Stimulated activated effector memory CD8-positive, alpha-beta T cell treated with anti-CD3 and anti-CD28 coated beads, Interleukin-12 subunit alpha, Interleukin-12 subunit beta, amount 100 ng/mL, for 72 hours (primary cell): ENCODE measurements around the gene MX1.
"Not testable (repeated sequence)": the region's sequence is repeated elsewhere in the genome, so short reads cannot be mapped to it uniquely, and the experiment has no call there.

Experiments
- ATAC-seq: fragments of 150-1000 bp; cut with Tn5 transposase; 2 replicates; pipeline ENCODE4 v1.10.0; 2021
- DNase-seq, 2 donors: peaks; one replicate each; pipeline ENCODE4 v3.0.0; 2021 to 2022; ENCODE audit warnings: low spot score in 2 of 2
- H3K27ac Mint-ChIP-seq: one replicate; pipeline ENCODE4 v1.8.0; 2022; ENCODE audit warnings: mild to moderate bottlenecking, mixed read lengths
- H3K36me3 Mint-ChIP-seq: one replicate; pipeline ENCODE4 v1.8.0; 2022; ENCODE audit warnings: mild to moderate bottlenecking, mixed read lengths
- H3K4me1 Mint-ChIP-seq: one replicate; pipeline ENCODE4 v1.8.0; 2022; ENCODE audit warnings: mixed read lengths
- H3K4me3 Mint-ChIP-seq: one replicate; pipeline ENCODE4 v1.8.0; 2022; ENCODE audit warnings: mild to moderate bottlenecking, mixed read lengths
- H3K9me3 Mint-ChIP-seq: one replicate; pipeline ENCODE4 v1.8.0; 2022; ENCODE audit warnings: mixed read lengths

Gene MX1

GRCh38 chr21:41399246-41399800 lies 26.7 kb upstream of the MX1 start:
- ATAC-seq (no peak), DNase-seq (no peak)
- H3K9me3 Mint-ChIP-seq, result no peaks in the 10 kb centered on the region
- no peak overlapping the region for H3K27ac Mint-ChIP-seq
- H3K36me3 Mint-ChIP-seq, result peaks cover 48% of the 10 kb centered on the region
- H3K4me1 Mint-ChIP-seq, result no peaks in the 10 kb centered on the region
- no peak overlapping the region for H3K4me3 Mint-ChIP-seq

- ATAC-seq, result no peak
- no peaks in the 10 kb centered on the region for H3K4me1 Mint-ChIP-seq
- peaks cover 46% of the 10 kb centered on the region for H3K36me3 Mint-ChIP-seq
Observed at GRCh38 chr21:41402231-41402630, 23.8 kb upstream of the MX1 start.

GRCh38 chr21:41402796-41403195 lies 23.2 kb upstream of the MX1 start:
- H3K36me3 Mint-ChIP-seq, result peaks cover 46% of the 10 kb centered on the region
- no peak for ATAC-seq
- no peaks in the 10 kb centered on the region for H3K4me1 Mint-ChIP-seq
- no peak overlapping the region for H3K27ac Mint-ChIP-seq
- DNase-seq, result no peak
- H3K4me3 Mint-ChIP-seq, result no peak overlapping the region
- H3K9me3 Mint-ChIP-seq, result no peaks in the 10 kb centered on the region

More at GRCh38 chr21:41402231-41402630, 23.8 kb upstream of the MX1 start:
- Mint-ChIP-seq H3K27ac (no peak overlapping the region), H3K4me3 (no peak overlapping the region), H3K9me3 (no peaks in the 10 kb centered on the region)
- no peak for DNase-seq

GRCh38 chr21:41403331-41403730 lies 22.7 kb upstream of the MX1 start:
- H3K4me1 Mint-ChIP-seq, result no peaks in the 10 kb centered on the region
- no peak overlapping the region for H3K4me3 Mint-ChIP-seq
- H3K27ac Mint-ChIP-seq, result no peak overlapping the region
- H3K36me3 Mint-ChIP-seq, result peaks cover 46% of the 10 kb centered on the region
- no peak for DNase-seq
- no peak for ATAC-seq
- no peaks in the 10 kb centered on the region for H3K9me3 Mint-ChIP-seq

GRCh38 chr21:41403966-41404365 lies 22.1 kb upstream of the MX1 start:
- Mint-ChIP-seq H3K27ac (peak overlapping the region; percentile 60), H3K36me3 (peaks cover 46% of the 10 kb centered on the region), H3K9me3 (no peaks in the 10 kb centered on the region), H3K4me3 (no peak overlapping the region), H3K4me1 (no peaks in the 10 kb centered on the region)
- ATAC-seq (no peak), DNase-seq (no peak)

- Mint-ChIP-seq H3K4me1 (no peaks in the 10 kb centered on the region), H3K27ac (no peak overlapping the region), H3K36me3 (peaks cover 39% of the 10 kb centered on the region), H3K4me3 (no peak overlapping the region), H3K9me3 (no peaks in the 10 kb centered on the region)
- ATAC-seq (no peak), DNase-seq (no peak)
Observed at GRCh38 chr21:41405321-41405720, 20.7 kb upstream of the MX1 start.

GRCh38 chr21:41406340-41406739 lies 19.7 kb upstream of the MX1 start:
- peaks cover 9% of the 10 kb centered on the region for H3K4me1 Mint-ChIP-seq
- DNase-seq, result no peak
- no peak for ATAC-seq
- H3K36me3 Mint-ChIP-seq, result peaks cover 39% of the 10 kb centered on the region
- no peak overlapping the region for H3K4me3 Mint-ChIP-seq
- no peak overlapping the region for H3K27ac Mint-ChIP-seq
- H3K9me3 Mint-ChIP-seq, result peaks cover 4% of the 10 kb centered on the region

GRCh38 chr21:41407541-41408460 lies 18.2 kb upstream of the MX1 start:
- Mint-ChIP-seq H3K4me1 (peaks cover 13% of the 10 kb centered on the region), H3K27ac (no peak overlapping the region), H3K9me3 (peaks cover 9% of the 10 kb centered on the region), H3K36me3 (peaks cover 39% of the 10 kb centered on the region), H3K4me3 (no peak overlapping the region)
- ATAC-seq, result no peak
- no peak for DNase-seq

- Mint-ChIP-seq H3K4me3 (no peak overlapping the region), H3K27ac (no peak overlapping the region), H3K4me1 (peaks cover 13% of the 10 kb centered on the region), H3K9me3 (peaks cover 9% of the 10 kb centered on the region), H3K36me3 (peaks cover 26% of the 10 kb centered on the region)
- ATAC-seq, result no peak
- DNase-seq, result no peak
Observed at GRCh38 chr21:41410361-41410760, 15.7 kb upstream of the MX1 start.

GRCh38 chr21:41410767-41411448 lies 15.1 kb upstream of the MX1 start:
- Mint-ChIP-seq H3K4me3 (no peak overlapping the region), H3K9me3 (peaks cover 9% of the 10 kb centered on the region), H3K36me3 (peaks cover 26% of the 10 kb centered on the region), H3K4me1 (peaks cover 13% of the 10 kb centered on the region), H3K27ac (no peak overlapping the region)
- DNase-seq, result no peak
- no peak for ATAC-seq

GRCh38 chr21:41411449-41412089 lies 14.5 kb upstream of the MX1 start:
- Mint-ChIP-seq H3K4me1 (peaks cover 13% of the 10 kb centered on the region), H3K9me3 (peaks cover 9% of the 10 kb centered on the region), H3K27ac (no peak overlapping the region), H3K36me3 (peaks cover 26% of the 10 kb centered on the region), H3K4me3 (no peak overlapping the region)
- DNase-seq (no peak), ATAC-seq (peak; percentile 36)

GRCh38 chr21:41417505-41417904 lies 8.5 kb upstream of the MX1 start:
- peaks cover 13% of the 10 kb centered on the region for H3K4me1 Mint-ChIP-seq
- not testable (repeated sequence) for H3K9me3 Mint-ChIP-seq, H3K36me3 Mint-ChIP-seq, ATAC-seq, H3K27ac Mint-ChIP-seq, DNase-seq, H3K4me3 Mint-ChIP-seq

GRCh38 chr21:41418393-41418792 lies 7.6 kb upstream of the MX1 start:
- Mint-ChIP-seq H3K4me1 (peaks cover 16% of the 10 kb centered on the region), H3K9me3 (no peaks in the 10 kb centered on the region), H3K4me3 (no peak overlapping the region), H3K27ac (no peak overlapping the region), H3K36me3 (no peaks in the 10 kb centered on the region)
- DNase-seq (no peak), ATAC-seq (no peak)

GRCh38 chr21:41418956-41419680 lies 6.9 kb upstream of the MX1 start:
- peaks cover 22% of the 10 kb centered on the region for H3K4me1 Mint-ChIP-seq
- no peaks in the 10 kb centered on the region for H3K9me3 Mint-ChIP-seq
- ATAC-seq, result no peak
- H3K27ac Mint-ChIP-seq, result peak overlapping the region; percentile 50
- H3K4me3 Mint-ChIP-seq, result peak overlapping the region; percentile 78
- DNase-seq, result no peak
- H3K36me3 Mint-ChIP-seq, result no peaks in the 10 kb centered on the region
